NB4 (cell line): ENCODE measurements around the gene C12orf42.

Experiments
- DNase-seq: peaks from one replicate; pipeline ENCODE4 v3.0.0; 2010; ENCODE audit warnings: low read depth
- H3K4me3 ChIP-seq: one replicate; pipeline ENCODE4 v1.5.1; 2011; ENCODE audit warnings: mild to moderate bottlenecking, low read depth, low read length, moderate library complexity
- MYC ChIP-seq: IDR thresholded peaks from 2 replicates; pipeline ENCODE4 v1.6.1; 2011; ENCODE audit warnings: low read depth, low read length
- POLR2A ChIP-seq: IDR thresholded peaks from 2 replicates; pipeline ENCODE4 v1.6.1; 2011; ENCODE audit warnings: mild to moderate bottlenecking; ENCODE audit not compliant: insufficient read length; ENCODE audit errors: extremely low read depth
- TF ChIP-seq, protein P1 (sequence below): IDR thresholded peaks from one replicate; pipeline ENCODE4 v1.5.1; 2012; ENCODE audit warnings: low read depth, low read length
- TF ChIP-seq, protein P2 (sequence below): IDR thresholded peaks from 2 replicates; pipeline ENCODE4 v1.6.1; 2011; ENCODE audit warnings: low read depth, low read length

C12orf42 gene

DNA sequence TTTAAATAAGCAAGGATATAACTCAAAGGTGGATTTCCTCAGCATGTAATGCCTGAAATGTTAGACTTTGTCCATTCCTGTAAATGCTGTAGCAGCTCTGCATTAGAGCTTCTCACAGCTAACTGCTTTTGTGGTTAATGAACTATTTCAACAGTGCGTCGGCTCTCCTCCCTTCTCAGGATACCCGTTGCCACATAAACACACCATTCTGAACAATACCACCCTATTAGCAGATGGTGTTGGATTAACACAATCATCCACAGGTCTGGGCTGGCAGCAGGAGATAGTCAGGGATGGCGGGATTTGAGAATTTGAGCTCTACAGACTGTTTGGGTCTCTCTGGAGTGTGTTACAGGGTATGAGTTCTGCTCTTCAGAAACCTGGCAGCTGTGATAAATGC, 33.5 kb upstream of the C12orf42 start:
- DNase-seq = no peak
- TF ChIP-seq, protein P1, sequence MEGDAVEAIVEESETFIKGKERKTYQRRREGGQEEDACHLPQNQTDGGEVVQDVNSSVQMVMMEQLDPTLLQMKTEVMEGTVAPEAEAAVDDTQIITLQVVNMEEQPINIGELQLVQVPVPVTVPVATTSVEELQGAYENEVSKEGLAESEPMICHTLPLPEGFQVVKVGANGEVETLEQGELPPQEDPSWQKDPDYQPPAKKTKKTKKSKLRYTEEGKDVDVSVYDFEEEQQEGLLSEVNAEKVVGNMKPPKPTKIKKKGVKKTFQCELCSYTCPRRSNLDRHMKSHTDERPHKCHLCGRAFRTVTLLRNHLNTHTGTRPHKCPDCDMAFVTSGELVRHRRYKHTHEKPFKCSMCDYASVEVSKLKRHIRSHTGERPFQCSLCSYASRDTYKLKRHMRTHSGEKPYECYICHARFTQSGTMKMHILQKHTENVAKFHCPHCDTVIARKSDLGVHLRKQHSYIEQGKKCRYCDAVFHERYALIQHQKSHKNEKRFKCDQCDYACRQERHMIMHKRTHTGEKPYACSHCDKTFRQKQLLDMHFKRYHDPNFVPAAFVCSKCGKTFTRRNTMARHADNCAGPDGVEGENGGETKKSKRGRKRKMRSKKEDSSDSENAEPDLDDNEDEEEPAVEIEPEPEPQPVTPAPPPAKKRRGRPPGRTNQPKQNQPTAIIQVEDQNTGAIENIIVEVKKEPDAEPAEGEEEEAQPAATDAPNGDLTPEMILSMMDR = no peak
- no peak for TF ChIP-seq MYC
- H3K4me3 ChIP-seq = no peak overlapping the region

DNA sequence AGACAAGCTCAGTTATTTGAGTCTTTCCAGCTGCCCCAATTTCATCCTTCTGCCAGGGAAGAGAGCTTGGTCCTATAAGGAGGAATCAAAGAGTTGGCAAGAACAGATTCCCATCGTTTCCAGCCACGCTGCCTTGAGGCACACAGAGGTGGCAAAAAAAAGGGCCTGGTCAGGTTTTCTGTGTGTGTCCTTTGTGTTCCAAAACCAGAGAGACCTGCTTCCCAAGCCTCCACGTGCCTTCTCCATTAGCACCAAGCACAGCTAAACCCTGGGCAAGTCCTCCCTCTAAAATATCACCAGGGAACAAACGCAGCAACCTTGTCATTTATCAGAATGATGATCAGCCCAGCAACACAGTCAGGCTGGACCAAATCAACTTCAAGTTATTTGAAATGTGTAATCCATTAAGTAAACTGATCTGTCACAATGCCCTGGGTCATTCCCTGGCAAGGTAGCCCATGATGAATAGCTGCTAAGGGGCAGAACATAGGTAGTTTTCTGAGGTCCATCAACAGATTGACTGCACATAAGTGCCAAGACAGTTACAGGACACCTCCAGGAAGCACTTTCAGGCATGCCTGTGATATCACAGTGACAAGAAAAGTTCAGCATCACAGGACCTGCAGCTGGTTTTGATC, 28.6 kb upstream of the C12orf42 start:
- no peak for TF ChIP-seq POLR2A

DNA sequence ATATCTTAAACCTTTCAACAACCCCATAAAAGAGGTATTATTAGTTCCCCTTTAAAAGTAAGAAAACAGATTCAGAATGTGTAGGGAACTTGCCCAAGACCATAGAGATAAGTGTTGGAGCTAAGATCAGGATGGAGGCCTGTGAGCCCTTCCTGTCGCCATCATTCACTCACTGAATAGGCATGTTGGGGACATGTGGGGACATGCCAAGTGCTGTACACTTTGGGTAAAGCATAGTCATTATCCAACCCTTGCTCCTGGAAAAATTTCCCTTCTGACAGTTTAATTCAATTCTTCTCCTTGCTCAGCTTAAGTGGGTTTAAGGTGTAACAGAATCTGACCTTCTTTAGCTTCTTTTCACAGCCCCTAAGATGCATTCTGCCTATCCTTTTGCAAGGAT, 28.0 kb upstream of the C12orf42 start:
- TF ChIP-seq MYC (no peak), POLR2A (no peak)
- TF ChIP-seq, protein P2, sequence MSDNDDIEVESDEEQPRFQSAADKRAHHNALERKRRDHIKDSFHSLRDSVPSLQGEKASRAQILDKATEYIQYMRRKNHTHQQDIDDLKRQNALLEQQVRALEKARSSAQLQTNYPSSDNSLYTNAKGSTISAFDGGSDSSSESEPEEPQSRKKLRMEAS = no peak
- TF ChIP-seq, protein P1 = no peak
- DNase-seq = no peak
- H3K4me3 ChIP-seq = no peak overlapping the region

More for the DNA sequence above, 28.6 kb upstream of the C12orf42 start:
- DNase-seq = no peak
- H3K4me3 ChIP-seq = no peak overlapping the region

DNA sequence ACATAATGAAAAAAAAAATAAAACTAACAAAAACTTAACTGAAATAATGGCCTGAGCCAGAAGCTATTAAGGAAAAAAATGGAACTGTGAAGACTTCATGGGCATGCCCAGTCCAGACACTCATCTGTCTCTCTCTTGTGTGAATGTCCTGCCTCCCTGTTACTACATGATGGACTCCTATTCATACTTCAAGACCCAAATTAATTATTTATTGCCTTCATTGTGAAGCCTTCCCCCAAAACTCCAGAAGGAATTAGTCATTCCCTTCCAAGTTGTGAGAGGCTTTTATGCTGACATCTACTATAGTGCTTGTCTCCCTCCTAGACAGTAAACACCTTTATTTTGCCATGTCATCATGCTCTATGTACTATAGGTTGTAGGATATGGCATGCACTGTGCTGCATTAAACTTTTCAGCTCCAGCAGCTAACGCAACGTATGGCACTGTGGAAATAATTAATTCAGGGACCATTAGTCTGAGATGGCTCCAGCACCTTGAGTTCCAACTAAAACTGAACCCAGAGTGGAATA, 25.0 kb upstream of the C12orf42 start:
- TF ChIP-seq, protein P2 = no peak
- TF ChIP-seq POLR2A = no peak
- no peak for TF ChIP-seq MYC
- TF ChIP-seq, protein P1 = no peak
- no peak overlapping the region for H3K4me3 ChIP-seq
- DNase-seq = no peak

DNA sequence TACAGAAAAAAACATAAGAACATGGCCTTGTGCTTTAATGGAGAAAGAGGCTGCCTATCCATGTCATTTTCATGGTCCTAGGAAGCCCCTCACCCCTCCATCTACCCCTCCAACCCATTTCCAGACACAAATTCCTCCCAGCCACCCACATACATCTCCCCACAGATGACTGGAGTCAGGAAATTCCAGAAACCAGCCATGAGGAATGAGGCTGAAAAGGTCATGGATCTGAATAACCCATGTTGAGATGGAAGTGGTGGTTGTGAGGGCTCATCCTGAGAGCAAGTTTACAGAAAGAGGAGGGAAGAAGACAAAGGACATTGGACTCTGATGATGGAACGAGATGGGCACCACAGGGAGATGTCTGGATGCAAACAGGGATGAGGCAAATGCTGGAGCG, 23.9 kb upstream of the C12orf42 start:
- no peak for TF ChIP-seq MYC
- TF ChIP-seq, protein P2 = no peak
- TF ChIP-seq, protein P1 = no peak
- TF ChIP-seq POLR2A = no peak
- DNase-seq = no peak
- no peak overlapping the region for H3K4me3 ChIP-seq

DNA sequence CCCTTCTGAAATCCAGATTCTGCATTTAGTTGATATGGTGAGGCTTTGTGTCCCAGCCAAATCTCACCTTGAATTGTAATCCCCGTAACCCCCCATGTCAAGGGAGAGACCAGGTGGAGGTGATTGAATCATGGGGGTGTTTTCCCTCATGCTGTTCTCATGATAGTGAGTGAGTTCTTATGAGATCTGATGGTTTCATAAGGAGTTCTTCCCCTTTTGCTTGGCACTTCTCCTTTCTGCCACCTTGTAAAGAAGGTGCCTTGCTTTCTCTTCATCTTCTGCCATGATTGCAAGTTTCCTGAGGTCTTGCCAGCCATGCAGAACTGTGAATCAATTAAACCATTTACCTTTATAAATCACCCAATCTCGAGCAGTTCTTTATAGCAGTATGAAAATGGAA, 23.1 kb upstream of the C12orf42 start:
- no peak for TF ChIP-seq MYC
- TF ChIP-seq, protein P2 = no peak
- TF ChIP-seq, protein P1 = no peak
- no peak for TF ChIP-seq POLR2A
- peak; percentile 17 for DNase-seq
- no peak overlapping the region for H3K4me3 ChIP-seq
